Measurements from ENCODE around the gene PARD3. TPM values are rescaled to one million over a fixed set of nuclear protein-coding genes. Genes with fewer than 3 reads are reported as not detected.

The PARD3 gene
- total RNA-seq, 1 experiment from 2014 or later = 19.3 TPM

GRCh38 chr10:34696423-34696822 lies 118.7 kb downstream of the PARD3 start:
- no peak for DNase-seq (ENCODE audit: low spot score)

GRCh38 chr10:34690383-34691049 lies 124.6 kb downstream of the PARD3 start:
- no peak for DNase-seq (ENCODE audit: low spot score)

DNA sequence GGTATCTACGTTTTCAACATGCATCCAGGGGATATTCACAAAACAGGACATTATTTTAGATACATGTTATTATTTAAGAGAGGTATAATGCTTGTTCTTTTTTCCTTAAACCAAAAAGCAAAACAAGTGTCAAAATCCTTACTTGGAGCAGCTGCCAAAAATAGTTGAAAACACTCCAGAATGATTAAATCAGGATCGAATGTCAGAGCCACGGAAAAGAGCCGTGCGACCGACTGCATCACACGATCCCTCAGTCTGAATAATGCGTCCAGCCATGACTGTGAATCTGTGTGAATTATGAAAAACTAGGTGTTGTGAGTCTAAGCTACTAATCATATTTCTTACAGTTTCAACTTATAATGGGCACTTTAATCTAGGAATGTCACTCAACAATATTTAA lies 126.0 kb downstream of the PARD3 start:
- peak; percentile 9 for DNase-seq (ENCODE audit: low spot score)

- no peak for DNase-seq (ENCODE audit: low spot score)
These were observed 127.5 kb downstream of the PARD3 start for GRCh38 chr10:34687434-34688210.

GRCh38 chr10:34682580-34682979 lies 132.5 kb downstream of the PARD3 start:
- no peak for DNase-seq (ENCODE audit: low spot score)

GRCh38 chr10:34681933-34682332 lies 133.2 kb downstream of the PARD3 start:
- no peak for DNase-seq (ENCODE audit: low spot score)

DNA sequence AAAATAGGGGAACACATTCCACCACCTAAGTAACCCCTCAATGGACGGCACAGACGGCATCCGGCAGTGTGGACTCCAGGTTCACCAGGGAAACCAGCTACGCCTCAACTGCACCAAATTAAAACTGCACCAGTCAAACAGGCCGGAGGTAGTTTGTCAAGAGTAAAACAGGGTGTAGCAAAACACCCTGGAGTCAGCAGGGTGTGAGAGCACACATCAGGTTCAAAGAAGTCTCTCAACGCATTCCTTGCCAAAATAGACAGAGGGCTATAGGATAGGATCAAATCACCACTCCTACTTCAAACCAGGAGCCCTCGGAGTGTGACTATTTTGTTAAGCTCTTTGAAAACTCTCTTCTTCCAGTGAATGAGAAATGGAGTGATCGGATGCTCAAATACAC lies 135.9 kb downstream of the PARD3 start:
- DNase-seq (ENCODE audit: low spot score) = no peak

GRCh38 chr10:34677591-34677990 lies 137.5 kb downstream of the PARD3 start:
- DNase-seq (ENCODE audit: low spot score) = no peak

- no peak for DNase-seq (ENCODE audit: low spot score)
These were observed 138.0 kb downstream of the PARD3 start for GRCh38 chr10:34677132-34677531.

- no peak for DNase-seq (ENCODE audit: low spot score)
These were observed 140.9 kb downstream of the PARD3 start for GRCh38 chr10:34674176-34674575.

GRCh38 chr10:34670081-34670480 lies 145.0 kb downstream of the PARD3 start:
- DNase-seq (ENCODE audit: low spot score) = no peak

DNA sequence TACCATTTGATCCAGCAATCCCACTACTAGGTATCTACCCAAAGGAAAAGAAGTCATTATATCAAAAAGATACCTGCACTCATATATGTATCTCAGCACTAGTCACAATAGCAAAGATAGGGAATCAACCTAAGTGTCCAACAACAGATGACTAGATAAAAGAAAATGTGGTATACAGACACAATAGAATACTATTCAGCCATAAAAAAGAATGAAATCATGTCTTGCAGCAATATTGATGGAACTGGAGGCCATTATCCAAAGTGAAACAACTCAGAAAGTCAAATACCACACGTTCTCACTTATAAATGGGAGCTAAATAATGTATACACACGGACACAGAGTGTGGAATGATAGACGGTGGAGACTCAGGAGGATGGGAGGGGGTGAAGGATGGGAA lies 146.0 kb downstream of the PARD3 start:
- no peak for DNase-seq (ENCODE audit: low spot score)

- DNase-seq (ENCODE audit: low spot score) = no peak
These were observed 147.9 kb downstream of the PARD3 start for GRCh38 chr10:34667177-34667576.

DNA sequence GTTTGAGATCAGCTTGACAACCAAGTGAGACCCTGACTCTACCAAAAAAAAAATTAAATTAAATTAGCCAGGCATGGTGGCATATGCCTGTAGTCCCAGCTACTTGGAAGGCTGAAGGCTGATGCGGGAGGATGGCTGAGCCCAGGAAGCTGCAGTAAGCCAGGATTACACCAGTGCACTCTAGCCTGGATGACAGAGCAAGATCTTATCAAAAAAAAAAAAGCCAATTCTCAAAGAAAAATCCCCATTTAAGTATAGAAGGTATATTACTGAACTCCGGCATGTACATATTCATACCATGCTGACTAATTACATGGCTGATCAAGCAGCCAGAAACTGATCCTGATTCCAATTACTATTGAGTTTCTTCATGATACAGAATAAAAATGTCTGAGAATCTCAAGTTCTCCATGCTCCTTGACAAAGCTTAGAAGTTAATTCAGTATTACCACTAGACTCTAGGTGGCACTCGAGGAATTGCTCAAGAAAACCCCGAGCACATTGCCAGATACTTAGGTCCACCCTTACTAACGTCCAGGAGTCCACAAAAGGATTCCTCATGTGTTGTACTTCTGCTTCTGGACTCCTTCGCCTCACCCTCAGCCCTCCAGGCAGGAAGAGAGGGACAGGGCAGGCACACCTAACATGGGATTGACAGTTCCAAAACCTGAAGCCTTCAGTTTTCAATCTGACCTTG lies 148.9 kb downstream of the PARD3 start:
- DNase-seq (ENCODE audit: low spot score) = peak; percentile 83

DNA sequence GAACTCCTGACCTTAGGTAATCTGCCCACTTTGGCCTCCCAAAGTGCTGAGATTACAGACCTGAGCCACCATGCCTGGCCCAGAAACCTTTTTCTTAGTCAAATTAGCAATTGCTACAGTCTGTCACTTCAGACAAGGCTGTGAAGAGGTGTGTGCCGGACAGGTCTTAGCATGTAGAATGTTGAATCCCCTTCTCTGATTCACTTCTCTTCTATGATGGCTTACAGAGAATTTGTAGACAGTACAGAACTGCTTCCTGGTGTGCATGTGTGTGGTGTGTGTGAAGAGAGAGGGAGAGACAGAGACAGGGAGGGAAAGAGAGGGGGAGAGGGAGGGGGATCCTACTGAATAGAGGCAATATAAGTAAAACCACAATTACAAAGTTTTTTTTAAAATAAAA lies 150.4 kb downstream of the PARD3 start:
- DNase-seq (ENCODE audit: low spot score) = no peak

DNA sequence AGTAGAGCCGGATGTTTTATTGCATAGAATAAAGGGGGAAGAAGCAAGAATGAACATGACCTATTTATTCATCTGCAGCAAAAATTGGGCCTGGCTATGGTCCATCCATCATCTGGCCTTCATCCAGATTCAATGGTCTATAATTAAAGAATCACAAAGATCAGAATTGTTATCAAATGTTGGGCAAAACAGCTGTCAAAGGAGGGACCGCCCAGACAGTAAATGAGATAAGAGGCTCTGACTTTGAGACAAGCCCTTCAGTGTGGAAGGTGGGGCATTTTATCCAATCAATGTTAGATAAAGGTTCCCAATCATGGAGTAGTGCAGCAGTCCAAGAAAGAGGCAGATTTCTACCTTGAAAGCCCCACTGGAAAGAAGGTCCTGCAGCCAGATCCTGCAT lies 153.5 kb downstream of the PARD3 start:
- no peak for DNase-seq (ENCODE audit: low spot score)

DNA sequence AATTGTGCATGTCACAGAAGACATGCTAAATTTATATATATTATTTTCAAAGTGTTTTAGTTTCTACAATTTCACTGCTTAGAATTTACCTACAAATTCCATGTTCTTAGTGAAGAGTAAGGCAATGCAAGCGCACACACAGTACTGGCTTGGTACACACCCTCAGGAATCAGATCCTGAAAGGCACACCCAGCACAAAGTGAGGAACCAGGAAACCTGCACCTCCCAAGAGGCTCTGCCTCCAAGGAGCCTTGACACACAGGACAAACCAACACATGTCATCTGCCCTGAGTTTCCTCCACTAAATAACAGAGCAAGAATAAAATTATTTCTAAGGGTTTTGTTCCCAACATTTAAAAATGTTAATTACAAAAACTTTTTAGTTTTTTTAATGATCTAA lies 156.2 kb downstream of the PARD3 start:
- no peak for DNase-seq (ENCODE audit: low spot score)

DNA sequence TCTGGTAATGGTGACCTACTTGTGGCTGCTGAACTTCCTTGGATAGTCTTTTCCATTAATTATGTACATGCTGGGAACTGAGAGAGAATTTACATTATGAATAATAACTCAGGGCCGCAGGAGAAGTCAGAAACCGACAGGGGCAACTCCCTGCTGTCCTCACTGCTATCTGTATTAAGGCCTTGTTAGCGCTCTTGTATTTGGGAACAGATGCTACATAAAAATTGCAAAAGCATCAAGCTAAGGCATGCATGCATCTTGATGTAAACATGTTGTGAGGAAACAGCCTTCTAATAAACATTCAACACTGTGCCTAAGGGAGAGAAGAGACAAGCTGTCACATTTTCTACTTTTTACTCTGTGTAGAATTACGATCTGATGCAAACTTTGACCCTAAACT lies 158.4 kb downstream of the PARD3 start:
- DNase-seq (ENCODE audit: low spot score) = no peak

DNA sequence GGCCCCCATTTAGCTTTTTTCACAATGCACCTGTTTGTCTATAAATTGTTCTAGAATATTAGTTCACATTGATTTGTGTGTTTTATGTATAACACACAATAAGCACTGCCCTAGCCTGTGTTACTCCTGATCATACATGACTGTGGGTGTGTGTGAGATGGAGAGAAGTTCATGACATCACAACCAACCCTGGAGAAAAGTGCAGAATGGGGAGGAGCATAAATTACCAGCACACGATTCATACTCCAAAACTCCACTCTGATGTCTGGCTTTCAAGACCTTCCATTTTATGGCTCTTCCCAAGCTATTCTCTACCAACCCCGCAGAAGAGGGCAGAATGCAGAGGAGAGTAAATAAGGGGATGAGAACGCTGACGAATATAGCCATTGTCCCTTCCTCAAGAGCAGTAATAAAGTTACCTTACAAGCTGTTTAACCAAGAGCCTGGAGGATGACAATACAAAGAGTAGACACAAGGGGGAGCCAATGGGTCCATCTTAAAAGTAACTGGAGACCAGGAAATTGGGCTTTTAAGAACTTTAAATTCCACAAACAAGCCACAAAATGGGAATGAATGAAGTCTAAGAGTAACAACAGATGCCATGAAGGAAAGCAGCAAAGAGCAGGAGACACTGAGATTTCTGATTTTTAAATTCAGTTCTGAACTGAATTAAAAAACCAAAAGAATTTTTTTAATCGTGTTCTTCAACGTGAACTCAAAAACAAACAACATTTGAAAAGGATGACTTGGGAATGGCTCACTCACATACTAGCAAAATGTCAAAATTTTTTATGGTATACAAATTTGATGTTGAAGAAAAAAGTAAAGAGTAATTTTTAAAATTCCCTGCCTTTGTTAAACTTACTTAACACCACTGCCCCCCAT lies 159.6 kb downstream of the PARD3 start:
- peak; percentile 39 for DNase-seq (ENCODE audit: low spot score)

DNA sequence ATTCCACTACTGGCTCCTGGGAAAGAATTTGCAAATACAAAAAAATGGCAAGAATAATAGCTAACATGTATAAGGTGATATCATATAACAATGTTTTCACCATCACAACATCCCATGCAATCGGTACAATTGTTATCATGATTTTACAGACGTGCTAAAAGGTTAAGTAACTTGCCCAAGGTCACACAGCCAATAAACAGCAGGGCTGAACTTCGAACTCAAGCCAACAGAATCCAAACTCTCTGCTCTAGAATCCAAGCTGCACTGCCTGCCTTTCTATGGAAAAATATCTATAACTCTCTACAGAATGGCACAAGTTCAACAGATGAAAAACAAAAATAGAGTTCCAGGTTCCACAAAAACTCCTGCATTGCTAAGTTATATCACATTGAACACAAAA lies 160.9 kb downstream of the PARD3 start:
- no peak for DNase-seq (ENCODE audit: low spot score)

DNA sequence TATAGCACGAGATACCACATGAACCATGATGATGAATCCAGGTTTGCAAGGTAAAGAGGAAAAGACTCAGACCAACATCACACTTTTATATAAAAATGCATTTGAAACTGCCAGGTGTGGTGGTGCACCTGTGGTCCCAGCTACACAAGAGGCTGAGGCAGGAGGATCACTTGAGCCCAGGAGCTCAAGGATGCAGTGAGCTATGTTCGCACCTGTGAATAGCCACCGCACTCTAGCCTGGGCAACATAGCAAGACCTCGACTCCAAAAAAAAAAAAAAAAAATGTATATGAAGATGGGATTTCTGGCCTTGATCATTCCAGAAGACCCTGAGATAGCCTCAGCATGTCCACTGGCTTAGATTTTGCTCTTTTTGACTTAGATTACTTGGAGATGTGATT lies 161.6 kb downstream of the PARD3 start:
- DNase-seq (ENCODE audit: low spot score) = no peak
